Measurements from ENCODE around the gene CEMIP.

DNA sequence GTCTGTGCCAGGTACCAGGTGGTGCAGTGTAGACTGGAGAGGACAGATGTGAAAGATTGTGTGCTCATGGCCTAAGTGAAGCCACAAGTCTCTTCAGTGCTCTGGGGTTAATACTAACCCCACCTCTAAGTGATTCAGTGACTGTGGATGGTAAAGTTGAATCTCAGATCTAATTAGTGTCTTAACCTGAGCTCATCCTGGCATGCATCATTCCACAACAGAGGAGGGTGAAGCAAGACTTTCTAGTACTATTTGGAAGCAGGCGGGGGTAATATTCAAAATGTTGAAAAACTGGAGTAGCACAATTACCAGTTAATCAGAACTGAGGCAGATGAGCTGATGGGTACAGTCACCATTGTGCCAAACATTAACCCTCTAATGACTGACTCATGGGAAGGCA lies 213.3 kb downstream of the CEMIP start:
- no peak for TF ChIP-seq POLR2A (IDR thresholded peaks at IDR 0.05)
- TF ChIP-seq CTCF (IDR thresholded peaks at IDR 0.05), result no peak

Measured in adrenal gland (tissue), 5 donors.